ENCODE measurements around the gene FOXD4L4. TPM values are rescaled to one million over a fixed set of nuclear protein-coding genes. Genes with fewer than 3 reads are reported as not detected.
"Not testable (repeated sequence)": the region's sequence is repeated elsewhere in the genome, so short reads cannot be mapped to it uniquely, and the experiment has no call there.

The FOXD4L4 gene
- total RNA-seq: not detected

DNA sequence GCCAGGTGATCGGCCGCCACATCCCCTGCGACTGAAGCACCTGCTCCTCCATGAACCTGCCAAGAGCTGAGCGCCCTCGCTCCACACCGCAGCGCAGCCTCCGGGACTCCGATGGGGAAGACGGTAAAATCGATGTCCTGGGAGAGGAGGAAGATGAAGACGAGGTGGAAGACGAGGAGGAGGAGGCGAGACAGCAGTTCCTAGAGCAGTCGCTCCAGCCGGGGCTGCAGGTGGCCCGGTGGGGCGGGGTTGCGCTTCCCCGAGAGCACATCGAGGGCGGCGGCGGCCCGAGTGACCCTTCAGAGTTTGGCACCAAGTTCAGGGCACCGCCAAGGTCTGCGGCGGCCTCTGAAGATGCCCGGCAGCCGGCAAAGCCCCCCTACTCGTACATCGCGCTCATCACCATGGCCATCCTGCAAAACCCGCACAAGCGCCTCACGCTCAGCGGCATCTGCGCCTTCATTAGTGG lies at the start of gene FOXD4L4:
Gene FOXD4L4 (plus strand): TSS at position 51 of the 469 bp plus-strand sequence. CDS start 0 bp downstream, at position 51.
- H3K9me3 Mint-ChIP-seq; intact Hi-C loops (cut with micrococcal nuclease); POLR2A ChIA-PET; H3K4me3 Mint-ChIP-seq; CTCF ChIA-PET; H3K27ac Mint-ChIP-seq; H3K36me3 Mint-ChIP-seq (ENCODE audit: low read depth); ATAC-seq; H3K27me3 Mint-ChIP-seq; DNase-seq; H3K4me1 Mint-ChIP-seq (ENCODE audit: low read depth): not testable (repeated sequence)

DNA sequence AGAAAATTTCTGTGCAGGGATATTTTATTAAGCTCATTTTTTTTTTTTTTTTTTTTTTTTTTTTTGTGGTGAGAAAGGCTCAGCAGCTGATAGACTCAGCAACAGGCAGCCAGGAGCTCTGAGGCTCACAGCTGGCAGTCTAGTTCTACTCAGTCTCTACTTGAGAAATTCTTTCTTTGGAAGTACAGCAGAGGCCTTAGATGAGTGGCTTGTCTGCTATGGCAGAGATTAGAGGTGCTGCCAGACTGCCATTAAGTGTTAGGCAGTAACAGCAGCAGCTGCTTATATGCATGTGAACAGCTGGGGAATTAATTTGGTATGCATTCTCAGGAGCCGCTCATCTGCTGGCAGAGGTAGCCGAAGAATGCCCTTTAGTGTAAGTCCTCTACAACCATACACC lies 33.4 kb upstream of the FOXD4L4 start:
- H3K4me3 Mint-ChIP-seq; H3K4me1 Mint-ChIP-seq (ENCODE audit: low read depth); POLR2A ChIA-PET; H3K36me3 Mint-ChIP-seq (ENCODE audit: low read depth); intact Hi-C loops (cut with micrococcal nuclease); CTCF ChIA-PET; DNase-seq; H3K27me3 Mint-ChIP-seq; H3K27ac Mint-ChIP-seq; H3K9me3 Mint-ChIP-seq; ATAC-seq: not testable (repeated sequence)

DNA sequence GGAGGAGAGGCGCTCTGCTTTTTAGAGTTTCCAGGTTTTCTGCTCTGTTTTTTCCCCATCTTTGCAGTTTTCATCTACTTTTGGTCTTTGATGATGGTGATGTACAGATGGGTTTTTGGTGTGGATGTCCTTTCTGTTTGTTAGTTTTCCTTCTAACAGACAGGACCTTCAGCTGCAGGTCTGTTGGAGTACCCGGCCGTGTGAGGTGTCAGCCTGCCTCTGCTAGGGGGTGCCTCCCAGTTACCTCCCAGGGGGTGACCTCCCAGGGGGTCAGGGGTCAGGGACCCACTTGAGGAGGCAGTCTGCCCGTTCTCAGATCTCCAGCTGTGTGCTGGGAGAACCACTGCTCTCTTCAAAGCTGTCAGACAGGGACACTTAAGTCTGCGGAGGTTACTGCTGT lies 22.5 kb upstream of the FOXD4L4 start:
- H3K4me1 Mint-ChIP-seq (ENCODE audit: low read depth); DNase-seq; H3K27me3 Mint-ChIP-seq; ATAC-seq; H3K36me3 Mint-ChIP-seq (ENCODE audit: low read depth); H3K9me3 Mint-ChIP-seq; POLR2A ChIA-PET; H3K4me3 Mint-ChIP-seq; H3K27ac Mint-ChIP-seq; intact Hi-C loops (cut with micrococcal nuclease); CTCF ChIA-PET: not testable (repeated sequence)

DNA sequence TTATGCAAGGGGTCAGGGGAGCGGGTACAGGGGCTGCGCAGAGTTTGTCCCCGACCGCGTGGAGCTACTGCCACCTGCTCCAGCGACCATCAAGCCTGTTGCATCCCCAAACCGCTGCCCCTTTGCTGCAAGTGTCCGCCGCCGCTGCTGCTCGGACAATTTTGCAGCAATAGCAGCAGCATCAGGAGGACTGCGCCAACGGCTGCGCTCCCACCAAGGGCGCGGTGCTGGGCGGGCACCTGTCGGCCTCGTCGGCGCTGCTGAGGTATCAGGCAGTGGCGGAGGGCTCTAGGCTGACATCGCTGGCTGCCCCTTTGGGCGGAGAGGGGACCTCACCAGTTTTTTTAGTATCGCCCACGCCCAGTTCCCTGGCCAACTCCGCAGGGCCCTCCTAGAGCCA lies 1.2 kb downstream of the FOXD4L4 start:
- intact Hi-C loops (cut with micrococcal nuclease); ATAC-seq; H3K9me3 Mint-ChIP-seq; H3K27me3 Mint-ChIP-seq; CTCF ChIA-PET; H3K36me3 Mint-ChIP-seq (ENCODE audit: low read depth); DNase-seq; H3K4me1 Mint-ChIP-seq (ENCODE audit: low read depth); H3K4me3 Mint-ChIP-seq; POLR2A ChIA-PET; H3K27ac Mint-ChIP-seq: not testable (repeated sequence)

Other genes with a start within 250 kb of the FOXD4L4 start
- gene ZNG1E, start 61.2 kb upstream of the FOXD4L4 start, total RNA-seq: 10 to 100 TPM; 59.8 to 62.4 TPM

All from activated CD8-positive, alpha-beta T cell treated with anti-CD3 and anti-CD28 coated beads for 36 hours (primary cell).